HG03469 (cell line): ENCODE results near the gene LTO1.

Experiments
- ATAC-seq: cut with Tn5 transposase; IDR thresholded peaks from one replicate; pipeline ENCODE4 v1.9.1; 2021; ENCODE audit warnings: mild to moderate bottlenecking, moderate library complexity, moderate number of reproducible peaks; ENCODE audit not compliant: unreplicated experiment

The LTO1 gene

DNA sequence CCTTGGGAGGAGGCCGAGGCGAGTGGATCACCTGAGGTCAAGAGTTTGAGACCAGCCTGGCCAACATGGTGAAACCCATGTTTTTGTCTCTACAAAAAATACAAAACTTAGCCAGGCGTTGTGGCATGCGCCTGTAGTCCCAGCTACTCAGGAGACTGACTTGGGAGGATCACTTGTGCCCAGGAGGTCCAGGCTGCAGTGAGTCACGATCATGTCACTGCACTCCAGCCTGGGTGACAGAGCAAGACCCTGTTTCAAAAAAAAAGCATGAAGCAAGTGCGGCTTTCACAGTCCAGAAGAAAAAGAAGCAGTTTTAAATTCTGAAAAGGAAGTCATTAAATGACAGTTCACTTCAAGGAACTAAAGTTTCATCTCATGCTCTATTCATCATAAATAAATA lies 7.1 kb upstream of the LTO1 start:
- ATAC-seq, result no peak

DNA sequence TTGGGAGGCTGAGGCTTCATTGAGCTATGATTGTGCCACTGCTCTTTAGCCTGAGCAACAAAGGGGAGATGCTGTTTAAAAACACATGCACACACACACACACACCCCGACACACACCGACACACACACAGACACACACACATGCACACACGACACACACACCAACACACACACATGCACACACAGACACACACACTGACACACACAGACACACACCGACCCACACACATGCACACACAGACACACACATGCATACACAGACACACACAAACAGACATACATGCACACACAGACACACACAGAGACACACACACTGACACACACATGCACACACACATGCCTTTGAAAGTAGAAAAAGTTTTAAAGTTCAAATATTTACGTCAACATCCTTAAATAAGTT lies 5.5 kb upstream of the LTO1 start:
- no peak for ATAC-seq

DNA sequence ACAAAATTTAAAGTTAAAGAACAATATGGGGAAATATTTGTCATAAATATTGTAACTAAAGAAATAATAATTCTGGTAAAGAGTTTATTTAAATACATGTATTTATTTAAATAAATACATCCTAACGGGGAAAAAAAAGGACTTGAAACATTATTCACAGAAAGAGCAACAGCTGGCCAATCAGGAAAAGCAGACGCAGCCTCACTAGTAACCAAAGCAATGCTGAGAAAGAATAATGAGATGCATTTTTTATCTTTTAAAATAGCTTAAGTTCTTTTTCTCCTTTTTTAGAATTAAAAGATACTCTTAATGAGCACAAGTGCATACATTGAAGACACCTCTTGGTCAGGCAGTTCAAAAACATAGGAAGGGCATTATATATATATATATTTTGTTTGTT lies 2.6 kb upstream of the LTO1 start:
- ATAC-seq, result no peak

DNA sequence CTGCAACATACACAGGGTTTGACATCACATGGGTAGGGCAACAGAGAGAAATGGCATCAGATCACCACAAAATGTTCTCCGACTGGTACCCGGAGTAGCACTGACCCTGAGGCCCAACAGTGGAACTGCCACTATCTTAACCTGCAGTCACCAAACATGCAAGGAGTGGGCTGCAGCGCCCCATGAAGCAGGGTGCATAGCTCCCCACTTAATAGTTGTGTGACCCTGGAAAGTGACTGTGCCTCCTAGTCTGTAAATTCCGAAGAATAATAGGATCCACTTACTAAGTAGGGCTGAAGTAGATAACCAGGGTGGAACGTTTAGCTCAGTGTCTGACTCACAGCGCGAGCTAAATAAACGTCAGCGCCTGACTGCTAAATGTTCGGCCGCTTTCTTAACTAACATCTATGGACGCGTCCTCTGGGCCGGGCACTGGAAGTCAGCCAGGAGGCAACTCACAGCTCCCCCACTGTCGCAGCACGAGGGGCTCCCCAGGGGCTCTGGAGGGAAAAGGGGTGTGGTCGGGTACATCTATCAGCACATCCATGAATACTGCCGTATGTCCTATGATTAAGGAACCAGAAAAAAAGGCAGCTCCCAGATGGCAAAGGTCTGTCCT lies 777 bp downstream of the LTO1 start:
- ATAC-seq, result no peak

DNA sequence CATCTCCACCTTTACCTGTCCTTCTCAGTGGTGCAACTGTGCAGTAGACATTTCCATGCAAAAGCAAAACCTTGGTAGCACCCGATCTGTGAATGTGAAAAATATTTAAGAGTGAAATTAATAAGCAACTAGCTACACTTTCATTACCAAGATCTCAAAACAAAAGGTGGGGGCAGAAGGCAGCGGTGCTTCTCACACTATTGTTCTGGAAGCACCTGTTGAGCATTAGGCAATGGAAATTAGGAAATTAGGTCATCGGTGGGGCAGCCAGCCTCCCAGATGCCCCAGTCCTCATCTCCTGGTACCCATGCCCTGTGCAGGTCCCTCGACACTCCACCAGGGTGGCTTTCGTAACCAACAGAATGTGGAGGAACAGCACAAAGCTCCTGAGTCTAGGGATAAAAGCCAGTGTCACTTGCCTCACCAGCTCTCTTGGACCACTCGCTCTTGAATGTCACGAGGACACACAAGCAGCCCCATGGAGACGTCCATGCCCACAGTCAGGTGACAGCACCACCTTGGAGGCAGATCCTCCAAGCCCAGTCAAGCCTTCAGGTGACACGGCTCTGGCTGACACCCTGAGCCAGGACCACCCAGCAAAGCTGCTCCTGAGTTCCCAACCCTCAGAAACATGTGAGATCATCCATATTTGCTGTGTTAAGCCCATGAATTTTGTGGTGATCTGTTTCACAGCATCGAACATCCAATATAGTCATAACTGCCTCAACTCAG lies 3.3 kb downstream of the LTO1 start:
- ATAC-seq, result no peak

DNA sequence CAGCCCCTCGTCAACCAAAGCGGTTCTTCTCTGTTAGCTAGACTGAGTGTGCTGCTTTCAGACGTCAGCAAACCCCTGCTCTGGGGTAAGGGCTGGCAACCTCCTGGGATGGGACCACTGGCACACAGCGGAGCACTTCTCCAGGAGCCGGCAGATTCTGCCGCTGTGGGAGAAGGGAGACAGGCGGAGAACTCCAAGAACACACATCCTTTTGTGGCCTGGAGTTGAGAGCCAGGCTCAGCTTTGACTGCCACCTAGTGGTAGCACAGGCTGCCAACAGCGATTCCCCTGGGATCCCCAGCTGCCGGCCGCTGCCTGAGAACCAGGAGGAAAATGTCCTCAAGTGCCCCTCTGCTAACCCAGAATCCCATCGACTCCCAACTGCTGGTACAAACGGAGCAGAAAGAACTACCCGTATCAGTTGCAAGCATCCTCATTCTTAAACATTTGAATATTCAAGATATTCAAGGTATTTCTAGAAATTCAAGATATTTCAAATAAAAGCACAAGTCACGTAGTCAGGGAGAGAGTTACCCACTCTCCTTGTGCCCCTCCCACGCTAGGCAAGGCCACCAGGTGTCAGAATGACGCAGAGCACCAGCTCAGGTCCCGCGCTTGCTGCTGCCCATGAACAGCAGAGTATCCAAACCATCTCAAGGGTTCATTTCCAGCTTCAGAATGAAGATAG lies 4.9 kb downstream of the LTO1 start:
- no peak for ATAC-seq

DNA sequence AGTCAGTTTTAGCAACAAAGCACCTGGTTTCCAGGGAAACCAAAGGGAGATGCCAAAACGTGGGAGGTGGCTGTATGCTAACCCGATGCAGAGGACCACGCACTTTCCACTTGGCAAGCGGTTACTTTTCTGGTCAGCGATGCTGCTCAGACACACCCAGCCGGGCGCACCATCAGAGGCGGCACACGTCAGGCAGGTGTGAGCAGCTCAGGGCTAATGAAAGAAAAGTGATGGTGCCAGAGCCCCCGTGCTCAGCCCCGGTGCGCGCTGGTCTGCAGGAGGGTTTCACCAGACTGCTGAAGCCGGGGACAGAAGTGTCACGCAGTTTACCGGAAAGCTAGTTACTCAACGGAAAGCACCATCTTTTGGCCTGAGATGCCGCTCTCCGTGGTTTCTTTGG lies 5.7 kb downstream of the LTO1 start:
- ATAC-seq, result no peak

DNA sequence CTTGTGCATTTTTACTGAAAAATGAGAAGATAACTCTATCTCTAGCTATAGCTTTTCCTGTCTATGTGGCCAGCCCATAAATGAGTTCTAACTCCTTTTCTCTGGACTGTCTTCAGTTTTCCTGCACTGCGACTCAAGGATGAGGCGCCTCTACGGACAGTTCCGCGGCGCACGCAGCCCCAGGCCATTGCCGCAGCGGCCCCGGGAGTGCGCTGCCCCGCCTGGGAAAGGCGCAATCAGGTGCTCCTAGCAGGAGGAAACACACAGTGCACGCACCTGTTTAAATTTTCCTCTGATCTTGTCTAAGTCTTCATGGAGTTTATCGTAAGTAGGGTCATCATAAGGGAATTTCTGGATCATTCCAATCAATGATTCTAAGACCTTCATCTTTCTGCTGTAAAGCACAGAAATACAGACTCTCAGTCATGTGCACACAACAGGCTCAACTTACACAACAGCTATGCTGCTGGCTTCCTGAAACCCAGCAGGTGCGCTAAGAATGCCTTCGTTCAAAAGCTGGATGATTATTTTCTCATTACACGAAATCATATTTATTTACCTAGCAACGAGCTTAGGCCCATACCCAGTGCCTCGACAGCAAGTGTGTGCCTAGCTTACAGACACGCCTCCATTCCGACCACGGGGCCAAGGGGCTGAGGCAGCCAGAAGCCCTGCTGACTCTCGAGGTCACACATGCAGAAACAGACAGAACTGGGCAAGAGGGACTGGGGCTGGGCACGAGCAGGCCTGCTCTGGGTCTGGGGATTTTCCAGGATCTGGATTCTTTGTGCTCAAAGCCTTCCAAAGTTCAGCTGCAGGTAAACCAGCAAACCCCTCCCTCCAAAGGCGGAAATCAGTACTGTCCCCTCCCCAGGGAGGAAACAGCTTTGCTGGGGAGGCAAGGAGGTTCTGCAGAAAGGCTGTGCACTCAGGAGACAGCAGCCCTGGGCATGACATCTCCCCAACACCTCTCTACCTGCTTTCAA lies 7.2 kb downstream of the LTO1 start:
- ATAC-seq, result no peak

DNA sequence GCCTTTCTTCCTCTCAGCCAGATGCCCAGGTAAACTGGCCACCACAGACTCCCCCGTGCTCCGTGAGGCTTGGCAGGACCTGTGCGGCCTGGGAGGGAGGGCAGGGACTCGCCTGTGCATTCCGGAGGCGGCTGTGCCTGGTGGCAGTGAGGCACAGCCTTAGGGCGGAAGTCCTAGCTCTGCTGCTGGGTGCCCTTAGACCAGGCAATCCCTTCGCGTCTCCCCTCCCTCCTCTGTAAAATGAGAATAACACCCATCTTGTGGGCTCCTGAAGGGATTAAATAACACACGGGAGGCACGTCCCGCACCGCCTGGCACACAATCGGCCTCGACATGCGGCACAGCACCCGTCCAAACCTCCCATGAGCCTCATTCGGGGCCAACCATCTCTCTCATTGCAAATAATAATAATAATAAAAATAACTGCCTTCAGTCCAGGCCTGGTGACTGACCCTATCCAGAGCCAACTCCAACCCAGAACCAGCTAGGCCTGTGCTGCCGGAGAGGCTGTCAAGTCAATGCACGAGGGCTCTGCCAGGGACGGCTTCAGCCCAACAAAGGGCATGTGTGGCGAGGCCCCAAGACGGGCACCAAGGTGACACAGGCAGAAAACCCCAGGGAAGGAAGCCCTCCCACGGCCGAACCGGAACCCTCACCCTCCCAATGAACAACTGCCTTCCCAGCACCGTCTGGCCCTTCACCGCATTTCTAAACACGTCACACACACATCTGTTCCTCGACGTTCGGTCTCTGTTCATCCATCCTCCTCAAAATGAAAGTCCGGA lies 8.2 kb downstream of the LTO1 start:
- no peak for ATAC-seq

DNA sequence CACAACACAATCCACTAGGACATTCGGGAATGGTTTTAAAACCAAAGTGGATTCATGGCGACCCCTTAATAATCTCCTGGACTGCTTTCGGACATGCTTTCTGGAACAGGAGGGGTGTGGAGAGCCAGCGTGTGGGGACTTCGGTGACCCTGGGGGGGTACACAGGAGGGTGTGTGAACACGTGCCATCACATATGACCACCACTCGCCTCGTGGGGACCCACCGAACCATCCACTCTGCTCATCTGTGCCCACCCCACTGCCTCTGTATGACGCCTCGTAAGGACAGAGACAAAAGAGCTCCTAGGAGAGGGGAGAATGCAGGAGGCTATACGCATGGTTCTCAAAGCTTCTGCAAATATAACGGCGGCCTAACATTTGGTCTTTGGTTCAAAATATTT lies 8.9 kb downstream of the LTO1 start:
- no peak for ATAC-seq

DNA sequence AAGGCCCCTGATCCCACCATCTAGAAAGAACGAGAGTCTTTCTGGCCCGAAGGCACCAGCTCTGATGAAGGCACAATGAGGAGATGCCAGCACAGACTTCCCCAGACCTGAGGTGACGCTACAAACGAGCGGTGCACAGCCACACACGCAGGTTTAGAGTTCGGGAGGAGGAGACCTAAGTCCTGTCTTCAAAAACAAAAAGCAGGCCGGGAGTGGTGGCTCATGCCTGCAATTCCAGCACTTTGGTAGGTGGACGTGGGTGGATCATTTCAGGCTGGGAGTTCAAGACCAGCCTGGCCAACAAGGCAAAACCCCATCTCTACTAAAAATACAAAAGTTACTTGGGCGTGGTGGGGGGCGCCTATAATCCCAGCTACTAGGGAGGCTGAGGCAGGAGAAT lies 9.5 kb downstream of the LTO1 start:
- ATAC-seq, result no peak

DNA sequence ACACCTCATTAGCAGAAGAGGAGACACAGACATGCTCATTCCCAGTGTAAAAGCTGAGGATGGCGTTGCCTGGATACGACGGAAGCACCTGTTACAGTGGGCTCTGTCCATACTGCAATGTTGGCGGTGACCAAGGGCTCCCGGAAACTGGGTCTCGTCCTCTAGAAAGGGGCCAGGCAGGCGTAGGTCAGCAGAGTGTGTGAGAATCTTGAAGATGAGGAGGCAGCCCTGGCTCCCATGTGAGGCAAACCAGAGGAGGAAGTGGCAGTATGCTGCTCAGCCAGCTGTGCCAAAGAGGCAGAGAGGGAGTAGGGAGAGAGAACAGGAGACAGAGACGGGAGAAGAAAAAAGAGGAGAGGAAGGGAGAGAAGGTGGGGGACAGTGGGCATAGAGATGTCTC lies 10.3 kb downstream of the LTO1 start:
- ATAC-seq, result no peak

DNA sequence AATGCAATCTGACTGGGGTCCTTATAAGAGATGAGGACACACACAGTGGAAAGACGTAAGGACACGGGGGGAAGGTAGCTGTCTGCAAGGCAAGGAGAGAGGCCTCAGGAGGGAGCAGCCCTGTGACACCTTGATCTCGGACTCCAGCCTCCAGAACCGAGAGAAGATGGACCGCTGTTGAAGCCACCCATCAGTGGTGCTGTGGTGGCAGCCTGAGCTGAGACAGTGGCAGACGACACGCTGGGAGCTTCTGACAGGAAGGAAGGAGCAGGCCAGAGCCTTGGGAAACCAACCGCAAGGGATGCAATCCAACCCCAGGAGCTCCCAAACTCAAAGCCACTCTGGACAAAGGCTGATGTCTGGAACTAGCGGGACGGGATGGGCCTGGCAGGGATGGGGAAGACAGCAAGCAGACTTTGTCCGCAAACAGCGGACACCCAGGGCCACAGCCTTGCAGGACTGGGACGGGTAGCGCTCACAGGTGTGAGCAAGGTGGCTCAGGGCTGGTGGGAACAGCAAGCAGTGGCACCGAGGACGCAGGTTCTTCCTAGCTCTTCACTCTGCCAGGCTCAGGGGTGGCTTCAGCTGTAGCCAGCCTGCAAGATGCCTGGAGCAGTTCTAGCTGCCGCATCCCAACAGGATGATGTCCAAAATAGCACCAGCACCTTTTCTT lies 10.9 kb downstream of the LTO1 start:
- no peak for ATAC-seq

DNA sequence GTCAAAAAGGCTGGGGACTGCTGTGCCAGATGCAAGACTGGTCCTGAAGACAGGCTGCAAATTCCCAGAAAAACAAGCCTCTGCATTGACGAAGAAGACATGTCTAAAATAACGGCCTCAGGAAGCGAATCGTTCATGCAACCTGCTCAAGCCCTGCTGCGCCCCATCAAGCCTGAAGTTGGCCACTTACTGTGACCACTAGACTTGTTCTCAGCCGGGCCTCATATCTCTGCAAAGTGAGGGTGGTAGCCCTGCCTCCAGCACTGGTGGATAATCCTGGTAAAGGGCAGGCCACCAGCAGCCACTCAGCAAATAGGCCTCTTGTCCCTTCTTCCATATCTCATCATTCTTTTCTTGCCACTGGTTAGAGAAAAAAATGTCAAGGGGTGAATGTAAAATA lies 11.8 kb downstream of the LTO1 start:
- no peak for ATAC-seq

DNA sequence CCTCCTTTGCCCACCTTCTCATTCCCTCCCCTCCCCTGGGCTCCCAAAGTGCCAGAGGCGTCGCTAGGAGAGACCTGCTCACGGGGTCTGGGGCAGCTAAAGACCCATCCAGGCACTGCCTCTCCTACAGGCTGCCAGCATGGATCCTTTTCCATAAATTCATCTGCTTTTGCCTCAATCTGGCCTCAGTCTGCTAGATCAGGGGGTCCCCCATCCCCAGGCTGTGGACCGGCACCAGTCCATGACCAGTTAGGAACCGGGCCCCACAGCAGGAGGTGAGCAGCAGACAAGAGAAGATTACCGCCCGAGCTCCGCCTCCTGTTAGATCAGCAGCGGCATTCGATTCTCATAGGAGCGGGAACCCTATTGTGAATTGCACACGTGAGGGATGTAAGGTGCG lies 12.3 kb downstream of the LTO1 start:
- ATAC-seq, result no peak

DNA sequence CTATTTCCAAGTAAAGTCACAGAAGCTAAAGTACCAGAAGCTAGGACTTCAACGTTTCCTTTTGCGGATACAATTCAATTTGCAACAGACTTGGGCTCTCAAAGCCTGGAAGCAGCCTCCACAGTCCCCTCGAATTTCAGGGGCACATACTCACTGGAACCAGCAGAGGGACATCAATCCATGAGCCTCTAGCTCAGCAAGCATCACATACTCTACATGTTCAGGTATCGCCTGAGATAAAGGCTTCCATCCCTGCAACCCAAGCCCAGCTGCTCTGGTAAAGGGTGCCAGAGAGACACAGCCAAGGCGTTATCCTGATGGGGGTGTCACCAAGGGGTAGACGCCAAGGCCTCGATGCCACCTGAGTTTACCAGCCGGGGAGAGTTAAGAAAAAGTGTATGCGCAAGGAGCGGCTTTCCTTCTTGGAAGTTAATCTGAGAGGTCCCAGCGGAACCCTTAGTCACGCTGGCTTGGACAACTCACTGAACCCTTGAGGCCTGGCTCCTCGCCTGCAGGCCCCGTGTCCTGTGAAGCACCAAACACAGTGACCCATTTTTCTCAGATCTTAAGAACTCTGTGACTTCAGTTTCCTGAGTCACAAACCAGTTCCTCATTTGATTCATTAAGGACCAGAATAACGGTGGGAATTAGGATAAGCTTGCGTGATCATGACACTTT lies 13.0 kb downstream of the LTO1 start:
- no peak for ATAC-seq

DNA sequence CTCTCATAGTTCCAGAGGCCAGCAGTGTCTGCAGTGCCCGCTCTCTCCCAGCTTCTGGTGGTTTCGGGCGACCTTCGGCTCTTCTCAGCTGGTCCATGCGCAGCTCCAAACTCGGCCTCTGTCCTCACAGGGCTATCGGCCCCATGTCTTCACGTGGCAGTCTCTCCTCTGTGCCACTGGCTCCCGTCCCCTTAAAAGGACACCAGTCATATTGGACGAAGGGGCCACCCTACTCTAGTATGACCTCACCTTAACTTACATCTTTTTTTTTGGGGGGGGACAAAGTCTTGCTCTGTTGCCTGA lies 13.8 kb downstream of the LTO1 start:
- ATAC-seq, result no peak

DNA sequence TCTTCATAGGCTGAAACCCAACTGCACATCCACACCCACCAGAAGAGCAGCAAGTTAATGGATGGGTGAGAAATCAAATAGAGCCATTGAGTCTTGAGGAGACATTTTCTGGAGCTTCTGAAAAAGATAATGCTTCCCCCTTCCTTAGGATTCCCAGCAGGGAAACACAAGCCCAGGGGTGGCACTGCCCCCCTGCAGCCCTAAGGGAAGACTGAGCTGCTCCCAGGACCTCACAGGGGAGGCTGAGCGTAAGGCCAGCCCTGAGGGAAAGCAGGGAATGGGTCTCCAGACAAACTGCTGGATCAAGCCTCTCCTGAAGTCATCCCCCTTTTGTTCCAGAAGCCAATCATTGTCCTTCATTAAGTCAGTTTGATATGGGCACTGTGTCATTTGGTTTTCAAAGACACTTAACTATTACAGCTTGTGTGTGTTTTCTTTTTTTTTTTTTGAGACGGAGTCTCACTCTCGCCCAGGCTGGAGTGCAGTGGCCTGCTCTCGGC lies 15.1 kb downstream of the LTO1 start:
- no peak for ATAC-seq

DNA sequence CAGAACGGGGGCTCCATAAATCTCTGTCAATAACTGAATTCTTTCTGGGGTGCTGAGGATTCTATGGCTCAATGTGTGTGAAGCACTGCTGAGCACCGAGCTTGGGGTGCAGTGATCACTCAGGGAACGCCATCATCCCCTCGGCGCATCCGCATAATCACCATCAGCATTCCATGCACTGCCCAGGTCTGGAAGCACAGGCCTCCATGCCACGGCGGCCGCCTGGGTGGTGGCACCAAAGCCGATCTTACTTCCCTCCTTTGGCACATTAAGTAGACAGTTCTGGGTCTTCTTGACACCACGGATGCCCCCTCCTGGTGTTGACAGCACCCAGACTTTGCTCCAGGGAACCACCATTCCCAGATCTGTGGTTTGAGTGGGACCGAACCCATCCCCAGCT lies 15.6 kb downstream of the LTO1 start:
- no peak for ATAC-seq
